HG03095 (cell line): Measurements from ENCODE around the gene AKIRIN1.
A peak's percentile ranks its signal among the peaks of the same experiment; 100 is the strongest.
"Not testable (repeated sequence)": the region's sequence is repeated elsewhere in the genome, so short reads cannot be mapped to it uniquely, and the experiment has no call there.

ENCODE experiments used
- ATAC-seq: cut with Tn5 transposase; IDR thresholded peaks from one replicate; pipeline ENCODE4 v1.9.1; 2021; ENCODE audit warnings: moderate library complexity; ENCODE audit not compliant: unreplicated experiment

Gene AKIRIN1

GRCh38 chr1:38992412-38993111 is 1.5 kb downstream of the AKIRIN1 start:
- no peak for ATAC-seq

- no peak for ATAC-seq
These were observed 3.1 kb downstream of the AKIRIN1 start for GRCh38 chr1:38994196-38994595.

GRCh38 chr1:38997034-38997900 is 6.2 kb downstream of the AKIRIN1 start:
- ATAC-seq: no peak

- no peak for ATAC-seq
These were observed 6.8 kb downstream of the AKIRIN1 start for GRCh38 chr1:38997901-38998190.

GRCh38 chr1:39001516-39002421 is 10.7 kb downstream of the AKIRIN1 start:
- no peak for ATAC-seq

- no peak for ATAC-seq
These were observed 12.2 kb downstream of the AKIRIN1 start for GRCh38 chr1:39003281-39003680.

- no peak for ATAC-seq
These were observed 12.7 kb downstream of the AKIRIN1 start for GRCh38 chr1:39003794-39004193.

GRCh38 chr1:39006287-39006686 is 15.2 kb downstream of the AKIRIN1 start:
- ATAC-seq: no peak

- no peak for ATAC-seq
These were observed 15.9 kb downstream of the AKIRIN1 start for GRCh38 chr1:39006726-39007645.

- not testable (repeated sequence) for ATAC-seq
These were observed 23.9 kb downstream of the AKIRIN1 start for GRCh38 chr1:39014956-39015355.

- no peak for ATAC-seq
These were observed 25.6 kb downstream of the AKIRIN1 start for GRCh38 chr1:39016604-39017171.

GRCh38 chr1:39017266-39017665 is 26.2 kb downstream of the AKIRIN1 start:
- no peak for ATAC-seq

GRCh38 chr1:39020494-39020893 is 29.4 kb downstream of the AKIRIN1 start:
- ATAC-seq: not testable (repeated sequence)

- ATAC-seq: no peak
These were observed 30.4 kb downstream of the AKIRIN1 start for GRCh38 chr1:39021426-39021825.

GRCh38 chr1:39023140-39023539 is 32.1 kb downstream of the AKIRIN1 start:
- ATAC-seq: no peak

- ATAC-seq: peak; percentile 80
These were observed 35.2 kb downstream of the AKIRIN1 start, which contains the start of gene NDUFS5 for GRCh38 chr1:39026051-39026865. NDUFS5 (plus strand) TSS chr1:39026350; CDS start chr1:39028725, 2,375 bp downstream.

GRCh38 chr1:39026866-39027507 is 35.9 kb downstream of the AKIRIN1 start:
- no peak for ATAC-seq

- ATAC-seq: no peak
These were observed 43.1 kb downstream of the AKIRIN1 start for GRCh38 chr1:39034114-39034654.
